K562 (cell line): ENCODE results near the gene HSPA13. TPM values are rescaled to one million over a fixed set of nuclear protein-coding genes. Genes with fewer than 3 reads are reported as not detected.

ENCODE experiments used
- CHD2 ChIP-seq: IDR thresholded peaks from 2 replicates; pipeline ENCODE4 v1.6.1; 2011; ENCODE audit warnings: low read depth, low read length
- CTCF ChIP-seq, 3 experiments: IDR thresholded peaks in 2 of 3; conservative IDR thresholded peaks in 1 of 3; 2 replicates each; pipeline ENCODE4 v1.5.1; 2011 to 2012; ENCODE audit warnings: low read length in 3 of 3, mild to moderate bottlenecking in 3 of 3, control low read depth in 2 of 3, improper control_type of control experiment in 1 of 3, inconsistent platforms in 1 of 3, low read depth in 1 of 3, mixed read lengths in 1 of 3, moderate library complexity in 1 of 3; ENCODE audit not compliant: insufficient read depth in 2 of 3
- CXXC5 ChIP-seq: fragments of 250-450 bp; sonication (Bioruptor Pico); IDR thresholded peaks from 2 replicates; pipeline ENCODE4 v1.8.0; 2022; ENCODE audit warnings: inconsistent platforms, mild to moderate bottlenecking, moderate library complexity
- HNRNPUL1 ChIP-seq: fragments of 200-400 bp; formaldehyde crosslinking; IDR thresholded peaks from 2 replicates; pipeline ENCODE4 v1.6.1; 2017; ENCODE audit warnings: low read length
- KAT2B ChIP-seq: IDR thresholded peaks from one replicate; pipeline ENCODE4 v1.6.1; 2012; ENCODE audit warnings: low read depth, mild to moderate bottlenecking, control low read depth, inconsistent platforms, low read length, moderate library complexity
- KAT7 ChIP-seq: sonication (generic); formaldehyde crosslinking; IDR thresholded peaks from 2 replicates; pipeline ENCODE4 v1.8.0; 2022; ENCODE audit warnings: missing genetic modification reagents, mild to moderate bottlenecking, borderline replicate concordance
- KDM5B ChIP-seq: fragments of 200-600 bp; sonication (generic); IDR thresholded peaks from 2 replicates; pipeline ENCODE4 v1.6.1; 2012; ENCODE audit warnings: low read depth, mild to moderate bottlenecking, moderate library complexity, low read length, control low read depth, inconsistent platforms; ENCODE audit not compliant: insufficient replicate concordance
- MECOM ChIP-seq: fragments of 250-450 bp; sonication (Bioruptor Pico); IDR thresholded peaks from 2 replicates; pipeline ENCODE4 v1.8.0; 2022; ENCODE audit warnings: inconsistent platforms
- NFRKB ChIP-seq: fragments of 450-650 bp; IDR thresholded peaks from 2 replicates; pipeline ENCODE4 v1.6.1; 2016; ENCODE audit warnings: low read depth
- NR2C2 ChIP-seq, 2 experiments: fragments of 200-800 bp in 1 of 2; sonication (Bioruptor generic) in 1 of 2; sonication (generic) in 1 of 2; formaldehyde crosslinking in 1 of 2; IDR thresholded peaks; 2 replicates each; pipeline versions ENCODE4 v1.6.1 to v1.8.0; 2016 to 2022; ENCODE audit warnings: mild to moderate bottlenecking in 1 of 2, missing compliant biosample characterization in 1 of 2, missing genetic modification characterization in 1 of 2, missing genetic modification reagents in 1 of 2
- NRF1 ChIP-seq, 2 experiments: fragments of 450-650 bp; IDR thresholded peaks in 1 of 2; conservative IDR thresholded peaks in 1 of 2; 2 replicates each; pipeline ENCODE4 v1.6.1; 2014; ENCODE audit warnings: mild to moderate bottlenecking in 2 of 2
- PTBP1 ChIP-seq: fragments of 200-400 bp; formaldehyde crosslinking; IDR thresholded peaks from 2 replicates; pipeline ENCODE4 v1.6.1; 2017; ENCODE audit warnings: low read depth, low read length
- PURB ChIP-seq: sonication (generic); formaldehyde crosslinking; IDR thresholded peaks from 2 replicates; pipeline ENCODE4 v1.9.0; 2021; ENCODE audit warnings: low read depth, mild to moderate bottlenecking, missing genetic modification reagents
- RBFOX2 ChIP-seq: fragments of 200-400 bp; formaldehyde crosslinking; IDR thresholded peaks from 2 replicates; pipeline ENCODE4 v1.6.1; 2017; ENCODE audit warnings: low read depth, mild to moderate bottlenecking, low read length, moderate library complexity
- SMARCE1 ChIP-seq: fragments of 450-650 bp; IDR thresholded peaks from 2 replicates; pipeline ENCODE4 v1.7.1; 2016; ENCODE audit warnings: mild to moderate bottlenecking
- ZBTB2 ChIP-seq: fragments of 450-650 bp; IDR thresholded peaks from 2 replicates; pipeline ENCODE4 v1.6.1; 2016; ENCODE audit warnings: antibody characterized with exemption
- ZNF316 ChIP-seq: fragments of 450-650 bp; IDR thresholded peaks from 2 replicates; pipeline ENCODE4 v1.6.1; 2016
- ZNF668 ChIP-seq: fragments of 250-450 bp; sonication (Bioruptor Pico); IDR thresholded peaks from 2 replicates; pipeline ENCODE4 v1.8.0; 2022; ENCODE audit warnings: mild to moderate bottlenecking, inconsistent platforms
- ZNF79 ChIP-seq: fragments of 250-450 bp; sonication (Bioruptor Pico); IDR thresholded peaks from 2 replicates; pipeline ENCODE4 v1.4.0; 2020; ENCODE audit warnings: low read depth, mild to moderate bottlenecking, moderate library complexity
- polyA plus RNA-seq, 8 experiments: library from polyadenylated mRNA; depleted of rRNA in 4 of 8; stranded (reverse) in 5 of 8; unstranded in 3 of 8; fragments of >200 nt; fragmentation: Nextera tagmentation in 2 of 8; fragmentation: Illumina TruSeq in 1 of 8; extraction: Ambion mirVana in 2 of 8; extraction: Trizol in 1 of 8; gene quantifications; 2 replicates each; pipeline versions ENCODE4 v1.2.1 to v1.2.3, GENCODE V29; 2011 to 2014; ENCODE audit warnings: inconsistent platforms in 1 of 8, missing spikeins in 1 of 8
- total RNA-seq, 7 experiments: library from RNA; depleted of rRNA in 6 of 7; stranded (reverse); fragments of >200 nt in 6 of 7; fragmentation: Illumina TruSeq in 2 of 7; extraction: Trizol in 2 of 7; gene quantifications; 2 replicates each; pipeline versions ENCODE4 v1.2.1 to v1.2.3, GENCODE V29; 2011 to 2021; ENCODE audit warnings: low replicate concordance in 1 of 7
- TF ChIP-seq, protein P1 (sequence below): conservative IDR thresholded peaks from 2 replicates; pipeline ENCODE4 v1.6.1; 2011; ENCODE audit warnings: low read depth, mild to moderate bottlenecking, low read length; ENCODE audit not compliant: control insufficient read depth
- TF ChIP-seq, protein P2 (sequence below): fragments of 450-650 bp; IDR thresholded peaks from 2 replicates; pipeline ENCODE4 v1.7.0; 2016; ENCODE audit warnings: borderline replicate concordance

HSPA13 gene
- total and polyA plus RNA-seq, 9 of the 15 experiments (the other 6 are each of a cell fraction or from before 2014, with no cell fraction given), result 12.5 to 28.8 (median 23.9) TPM

- TF ChIP-seq NR2C2 (CRISPR knock-in tag; IDR thresholded peaks at IDR 0.05) (no peak), NR2C2 (tag; IDR thresholded peaks at IDR 0.05) (peak; percentile 34; the same call in 1 of the 2 replicates), ZNF79 (no peak; the same call in 1 of the 2 replicates), CTCF (IDR thresholded peaks at IDR 0.05 in 2 of 3, conservative IDR thresholded peaks at IDR 0.05 in 1 of 3; ENCODE audit: insufficient read depth in 2 of 3, low read depth in 1 of 3, low read length in 3 of 3) (peak in 1 of 3 experiments; percentile 3; a peak in 2 of 6 replicates), NFRKB (peak; percentile 25; the same call in 1 of the 2 replicates), CXXC5 (CRISPR knock-in tag) (peak; percentile 72), MECOM (CRISPR knock-in tag) (no peak), NRF1 (conservative IDR thresholded peaks at IDR 0.05 in 1 of 2, IDR thresholded peaks at IDR 0.05 in 1 of 2) (peak; percentile 83 to 86), RBFOX2 (peak; percentile 92), KAT2B (peak; percentile 43), ZNF668 (CRISPR knock-in tag) (no peak), KAT7 (CRISPR knock-in tag) (no peak), KDM5B (peak; percentile 79), PTBP1 (no peak), PURB (no peak), SMARCE1 (0 out of 2 replicates have a peak, but pooled peaks have one; percentile 32), ZBTB2 (peak; percentile 65; the same call in 1 of the 2 replicates), CHD2 (peak; percentile 75; the same call in 1 of the 2 replicates), HNRNPUL1 (no peak), ZNF316 (peak; percentile 20; the same call in 1 of the 2 replicates)
- TF ChIP-seq, protein P1, sequence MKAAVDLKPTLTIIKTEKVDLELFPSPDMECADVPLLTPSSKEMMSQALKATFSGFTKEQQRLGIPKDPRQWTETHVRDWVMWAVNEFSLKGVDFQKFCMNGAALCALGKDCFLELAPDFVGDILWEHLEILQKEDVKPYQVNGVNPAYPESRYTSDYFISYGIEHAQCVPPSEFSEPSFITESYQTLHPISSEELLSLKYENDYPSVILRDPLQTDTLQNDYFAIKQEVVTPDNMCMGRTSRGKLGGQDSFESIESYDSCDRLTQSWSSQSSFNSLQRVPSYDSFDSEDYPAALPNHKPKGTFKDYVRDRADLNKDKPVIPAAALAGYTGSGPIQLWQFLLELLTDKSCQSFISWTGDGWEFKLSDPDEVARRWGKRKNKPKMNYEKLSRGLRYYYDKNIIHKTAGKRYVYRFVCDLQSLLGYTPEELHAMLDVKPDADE, result peak; percentile 84
- TF ChIP-seq, protein P2, sequence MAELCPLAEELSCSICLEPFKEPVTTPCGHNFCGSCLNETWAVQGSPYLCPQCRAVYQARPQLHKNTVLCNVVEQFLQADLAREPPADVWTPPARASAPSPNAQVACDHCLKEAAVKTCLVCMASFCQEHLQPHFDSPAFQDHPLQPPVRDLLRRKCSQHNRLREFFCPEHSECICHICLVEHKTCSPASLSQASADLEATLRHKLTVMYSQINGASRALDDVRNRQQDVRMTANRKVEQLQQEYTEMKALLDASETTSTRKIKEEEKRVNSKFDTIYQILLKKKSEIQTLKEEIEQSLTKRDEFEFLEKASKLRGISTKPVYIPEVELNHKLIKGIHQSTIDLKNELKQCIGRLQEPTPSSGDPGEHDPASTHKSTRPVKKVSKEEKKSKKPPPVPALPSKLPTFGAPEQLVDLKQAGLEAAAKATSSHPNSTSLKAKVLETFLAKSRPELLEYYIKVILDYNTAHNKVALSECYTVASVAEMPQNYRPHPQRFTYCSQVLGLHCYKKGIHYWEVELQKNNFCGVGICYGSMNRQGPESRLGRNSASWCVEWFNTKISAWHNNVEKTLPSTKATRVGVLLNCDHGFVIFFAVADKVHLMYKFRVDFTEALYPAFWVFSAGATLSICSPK, result no peak
Measured at GRCh38 chr21:14382835-14383595, at the start of gene HSPA13 (continued).
